ENCODE measurements around the gene GNAT1. TPM values are rescaled to one million over a fixed set of nuclear protein-coding genes. Genes with fewer than 3 reads are reported as not detected.
A peak's percentile ranks its signal among the peaks of the same experiment; 100 is the strongest.

The GNAT1 gene
- total RNA-seq, 1 experiment from 2014 or later: 0.13 TPM

DNA sequence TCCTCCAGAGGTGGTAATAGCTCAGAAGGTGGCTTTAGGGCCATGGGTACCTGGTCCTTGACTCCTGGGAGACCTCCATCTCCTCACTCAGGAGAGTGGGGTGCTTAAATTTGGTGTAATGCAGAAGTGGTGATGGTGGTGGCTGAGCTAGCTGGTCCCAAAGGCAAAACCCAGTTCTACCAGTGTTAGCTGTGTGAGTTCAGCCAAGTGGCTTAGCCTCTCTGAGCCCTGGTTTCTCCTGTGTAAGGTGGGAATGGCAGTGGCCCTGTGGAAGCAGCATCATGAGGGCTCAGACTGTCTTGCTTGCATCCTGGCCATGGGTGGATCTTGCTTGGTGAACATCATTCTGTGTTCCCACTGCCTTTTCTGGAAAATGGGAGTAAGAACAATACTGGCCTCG lies 26.9 kb upstream of the GNAT1 start (continued):
- TF ChIP-seq ETV6 (CRISPR knock-in tag; IDR thresholded peaks at IDR 0.05): no peak
- TF ChIP-seq, protein P1, sequence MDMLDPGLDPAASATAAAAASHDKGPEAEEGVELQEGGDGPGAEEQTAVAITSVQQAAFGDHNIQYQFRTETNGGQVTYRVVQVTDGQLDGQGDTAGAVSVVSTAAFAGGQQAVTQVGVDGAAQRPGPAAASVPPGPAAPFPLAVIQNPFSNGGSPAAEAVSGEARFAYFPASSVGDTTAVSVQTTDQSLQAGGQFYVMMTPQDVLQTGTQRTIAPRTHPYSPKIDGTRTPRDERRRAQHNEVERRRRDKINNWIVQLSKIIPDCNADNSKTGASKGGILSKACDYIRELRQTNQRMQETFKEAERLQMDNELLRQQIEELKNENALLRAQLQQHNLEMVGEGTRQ (CRISPR knock-in tag; IDR thresholded peaks at IDR 0.05): no peak
- TF ChIP-seq KAT7 (CRISPR knock-in tag; IDR thresholded peaks at IDR 0.05; ENCODE audit: borderline replicate concordance): no peak
- no peak for TF ChIP-seq OVOL2 (CRISPR knock-in tag; IDR thresholded peaks at IDR 0.05; ENCODE audit: borderline replicate concordance)
- no peak for TF ChIP-seq RELA (CRISPR knock-in tag; IDR thresholded peaks at IDR 0.05; ENCODE audit: borderline replicate concordance)
- no peak for TF ChIP-seq FOXK1 (CRISPR knock-in tag; IDR thresholded peaks at IDR 0.05)

DNA sequence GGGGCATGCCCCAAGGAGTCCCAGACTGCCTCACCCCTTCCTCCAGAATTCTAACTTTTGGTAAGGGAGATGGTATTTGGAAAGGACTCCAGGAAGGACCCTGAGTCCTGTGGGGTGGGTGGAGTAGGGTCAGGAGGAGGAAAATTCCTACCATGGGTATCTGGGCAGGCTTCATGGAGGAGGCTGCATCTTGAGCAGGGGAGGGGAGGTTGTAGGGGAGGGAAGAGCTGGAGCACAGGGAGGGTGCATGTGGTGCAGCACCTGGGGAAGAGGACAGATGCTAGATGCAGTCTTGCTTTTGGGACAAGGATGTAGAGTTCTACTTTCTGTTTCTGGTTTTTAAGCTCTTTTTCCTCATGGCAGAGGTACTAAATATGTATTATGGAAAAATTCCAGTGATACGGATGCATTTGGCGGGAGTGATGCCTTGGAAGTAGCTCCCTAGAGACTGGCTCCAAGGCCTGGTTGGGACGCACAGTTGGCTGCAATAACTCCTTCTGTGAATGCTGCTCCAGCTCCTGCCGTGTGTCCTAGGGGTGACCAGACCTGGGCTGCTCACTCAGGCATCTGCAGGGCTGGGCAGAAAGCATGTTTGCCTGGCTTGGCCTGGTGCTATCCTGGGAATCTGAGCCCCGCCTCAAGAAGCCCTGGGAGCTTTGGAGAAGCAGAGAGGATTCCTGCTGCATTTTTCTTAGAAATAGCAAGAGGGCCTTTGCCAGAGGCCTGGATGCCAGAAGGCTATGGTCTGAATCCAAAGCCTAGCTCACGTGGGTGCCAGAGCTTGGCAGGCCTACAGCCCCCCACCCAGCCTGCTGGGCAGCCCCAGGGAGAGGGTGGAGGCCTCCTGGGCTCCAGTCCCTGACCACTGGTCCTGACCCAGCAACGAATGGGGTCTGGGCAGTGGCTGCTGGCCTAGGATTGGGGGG lies 26.2 kb upstream of the GNAT1 start:
- H3K4me3 Mint-ChIP-seq: no peak overlapping the region
- H3K27ac Mint-ChIP-seq: peak overlapping the region; percentile 71
- POLR2A ChIA-PET: no interaction called here
- no peak for DNase-seq (ENCODE audit: low spot score)
- H3K4me1 Mint-ChIP-seq: peaks cover 48% of the 10 kb centered on the region
- CTCF ChIA-PET: interaction anchor here (0.6 to 2.6 kb wide), 19 partner anchors 9 to 102 kb away, joined by 3 to 14 read pairs (median 4); no protein-coding TSS in a partner anchor
- H3K36me3 Mint-ChIP-seq: peaks cover 14% of the 10 kb centered on the region
- peak; percentile 11 for ATAC-seq
- no peak for TF ChIP-seq MYBL2 (CRISPR knock-in tag; IDR thresholded peaks at IDR 0.05)
- TF ChIP-seq, protein P2, sequence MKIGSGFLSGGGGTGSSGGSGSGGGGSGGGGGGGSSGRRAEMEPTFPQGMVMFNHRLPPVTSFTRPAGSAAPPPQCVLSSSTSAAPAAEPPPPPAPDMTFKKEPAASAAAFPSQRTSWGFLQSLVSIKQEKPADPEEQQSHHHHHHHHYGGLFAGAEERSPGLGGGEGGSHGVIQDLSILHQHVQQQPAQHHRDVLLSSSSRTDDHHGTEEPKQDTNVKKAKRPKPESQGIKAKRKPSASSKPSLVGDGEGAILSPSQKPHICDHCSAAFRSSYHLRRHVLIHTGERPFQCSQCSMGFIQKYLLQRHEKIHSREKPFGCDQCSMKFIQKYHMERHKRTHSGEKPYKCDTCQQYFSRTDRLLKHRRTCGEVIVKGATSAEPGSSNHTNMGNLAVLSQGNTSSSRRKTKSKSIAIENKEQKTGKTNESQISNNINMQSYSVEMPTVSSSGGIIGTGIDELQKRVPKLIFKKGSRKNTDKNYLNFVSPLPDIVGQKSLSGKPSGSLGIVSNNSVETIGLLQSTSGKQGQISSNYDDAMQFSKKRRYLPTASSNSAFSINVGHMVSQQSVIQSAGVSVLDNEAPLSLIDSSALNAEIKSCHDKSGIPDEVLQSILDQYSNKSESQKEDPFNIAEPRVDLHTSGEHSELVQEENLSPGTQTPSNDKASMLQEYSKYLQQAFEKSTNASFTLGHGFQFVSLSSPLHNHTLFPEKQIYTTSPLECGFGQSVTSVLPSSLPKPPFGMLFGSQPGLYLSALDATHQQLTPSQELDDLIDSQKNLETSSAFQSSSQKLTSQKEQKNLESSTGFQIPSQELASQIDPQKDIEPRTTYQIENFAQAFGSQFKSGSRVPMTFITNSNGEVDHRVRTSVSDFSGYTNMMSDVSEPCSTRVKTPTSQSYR (CRISPR knock-in tag; IDR thresholded peaks at IDR 0.05): no peak
- no peak for TF ChIP-seq ZNF671 (CRISPR knock-in tag; IDR thresholded peaks at IDR 0.05)
- TF ChIP-seq OVOL2 (CRISPR knock-in tag; IDR thresholded peaks at IDR 0.05; ENCODE audit: borderline replicate concordance): no peak
- TF ChIP-seq TCF7 (CRISPR knock-in tag; IDR thresholded peaks at IDR 0.05; ENCODE audit: low read depth): no peak
- TF ChIP-seq ZNF263 (CRISPR knock-in tag; IDR thresholded peaks at IDR 0.05; ENCODE audit: low read depth): no peak
- no peak for TF ChIP-seq JAZF1 (CRISPR knock-in tag; IDR thresholded peaks at IDR 0.05)
- TF ChIP-seq ZNF396 (CRISPR knock-in tag; IDR thresholded peaks at IDR 0.05; ENCODE audit: borderline replicate concordance): no peak
- TF ChIP-seq CREB1 (CRISPR knock-in tag; IDR thresholded peaks at IDR 0.05): no peak
- no peak for TF ChIP-seq ESRRA (CRISPR knock-in tag; IDR thresholded peaks at IDR 0.05; ENCODE audit: borderline replicate concordance)
- TF ChIP-seq, protein P3, sequence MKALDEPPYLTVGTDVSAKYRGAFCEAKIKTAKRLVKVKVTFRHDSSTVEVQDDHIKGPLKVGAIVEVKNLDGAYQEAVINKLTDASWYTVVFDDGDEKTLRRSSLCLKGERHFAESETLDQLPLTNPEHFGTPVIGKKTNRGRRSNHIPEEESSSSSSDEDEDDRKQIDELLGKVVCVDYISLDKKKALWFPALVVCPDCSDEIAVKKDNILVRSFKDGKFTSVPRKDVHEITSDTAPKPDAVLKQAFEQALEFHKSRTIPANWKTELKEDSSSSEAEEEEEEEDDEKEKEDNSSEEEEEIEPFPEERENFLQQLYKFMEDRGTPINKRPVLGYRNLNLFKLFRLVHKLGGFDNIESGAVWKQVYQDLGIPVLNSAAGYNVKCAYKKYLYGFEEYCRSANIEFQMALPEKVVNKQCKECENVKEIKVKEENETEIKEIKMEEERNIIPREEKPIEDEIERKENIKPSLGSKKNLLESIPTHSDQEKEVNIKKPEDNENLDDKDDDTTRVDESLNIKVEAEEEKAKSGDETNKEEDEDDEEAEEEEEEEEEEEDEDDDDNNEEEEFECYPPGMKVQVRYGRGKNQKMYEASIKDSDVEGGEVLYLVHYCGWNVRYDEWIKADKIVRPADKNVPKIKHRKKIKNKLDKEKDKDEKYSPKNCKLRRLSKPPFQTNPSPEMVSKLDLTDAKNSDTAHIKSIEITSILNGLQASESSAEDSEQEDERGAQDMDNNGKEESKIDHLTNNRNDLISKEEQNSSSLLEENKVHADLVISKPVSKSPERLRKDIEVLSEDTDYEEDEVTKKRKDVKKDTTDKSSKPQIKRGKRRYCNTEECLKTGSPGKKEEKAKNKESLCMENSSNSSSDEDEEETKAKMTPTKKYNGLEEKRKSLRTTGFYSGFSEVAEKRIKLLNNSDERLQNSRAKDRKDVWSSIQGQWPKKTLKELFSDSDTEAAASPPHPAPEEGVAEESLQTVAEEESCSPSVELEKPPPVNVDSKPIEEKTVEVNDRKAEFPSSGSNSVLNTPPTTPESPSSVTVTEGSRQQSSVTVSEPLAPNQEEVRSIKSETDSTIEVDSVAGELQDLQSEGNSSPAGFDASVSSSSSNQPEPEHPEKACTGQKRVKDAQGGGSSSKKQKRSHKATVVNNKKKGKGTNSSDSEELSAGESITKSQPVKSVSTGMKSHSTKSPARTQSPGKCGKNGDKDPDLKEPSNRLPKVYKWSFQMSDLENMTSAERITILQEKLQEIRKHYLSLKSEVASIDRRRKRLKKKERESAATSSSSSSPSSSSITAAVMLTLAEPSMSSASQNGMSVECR (CRISPR knock-in tag; IDR thresholded peaks at IDR 0.05; ENCODE audit: borderline replicate concordance): no peak
- no peak for TF ChIP-seq NFE2L1 (CRISPR knock-in tag; IDR thresholded peaks at IDR 0.05)
- no peak for TF ChIP-seq KAT7 (CRISPR knock-in tag; IDR thresholded peaks at IDR 0.05; ENCODE audit: borderline replicate concordance)
- no peak for TF ChIP-seq GABPB1 (CRISPR knock-in tag; IDR thresholded peaks at IDR 0.05)
- TF ChIP-seq, protein P4, sequence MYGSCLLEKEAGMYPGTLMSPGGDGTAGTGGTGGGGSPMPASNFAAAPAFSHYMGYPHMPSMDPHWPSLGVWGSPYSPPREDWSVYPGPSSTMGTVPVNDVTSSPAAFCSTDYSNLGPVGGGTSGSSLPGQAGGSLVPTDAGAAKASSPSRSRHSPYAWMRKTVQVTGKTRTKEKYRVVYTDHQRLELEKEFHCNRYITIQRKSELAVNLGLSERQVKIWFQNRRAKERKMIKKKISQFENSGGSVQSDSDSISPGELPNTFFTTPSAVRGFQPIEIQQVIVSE (CRISPR knock-in tag; IDR thresholded peaks at IDR 0.05; ENCODE audit: borderline replicate concordance): no peak
- TF ChIP-seq RELA (CRISPR knock-in tag; IDR thresholded peaks at IDR 0.05; ENCODE audit: borderline replicate concordance): no peak
- TF ChIP-seq, protein P5, sequence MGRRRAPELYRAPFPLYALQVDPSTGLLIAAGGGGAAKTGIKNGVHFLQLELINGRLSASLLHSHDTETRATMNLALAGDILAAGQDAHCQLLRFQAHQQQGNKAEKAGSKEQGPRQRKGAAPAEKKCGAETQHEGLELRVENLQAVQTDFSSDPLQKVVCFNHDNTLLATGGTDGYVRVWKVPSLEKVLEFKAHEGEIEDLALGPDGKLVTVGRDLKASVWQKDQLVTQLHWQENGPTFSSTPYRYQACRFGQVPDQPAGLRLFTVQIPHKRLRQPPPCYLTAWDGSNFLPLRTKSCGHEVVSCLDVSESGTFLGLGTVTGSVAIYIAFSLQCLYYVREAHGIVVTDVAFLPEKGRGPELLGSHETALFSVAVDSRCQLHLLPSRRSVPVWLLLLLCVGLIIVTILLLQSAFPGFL (CRISPR knock-in tag; IDR thresholded peaks at IDR 0.05; ENCODE audit: borderline replicate concordance): no peak
- TF ChIP-seq, protein P6, sequence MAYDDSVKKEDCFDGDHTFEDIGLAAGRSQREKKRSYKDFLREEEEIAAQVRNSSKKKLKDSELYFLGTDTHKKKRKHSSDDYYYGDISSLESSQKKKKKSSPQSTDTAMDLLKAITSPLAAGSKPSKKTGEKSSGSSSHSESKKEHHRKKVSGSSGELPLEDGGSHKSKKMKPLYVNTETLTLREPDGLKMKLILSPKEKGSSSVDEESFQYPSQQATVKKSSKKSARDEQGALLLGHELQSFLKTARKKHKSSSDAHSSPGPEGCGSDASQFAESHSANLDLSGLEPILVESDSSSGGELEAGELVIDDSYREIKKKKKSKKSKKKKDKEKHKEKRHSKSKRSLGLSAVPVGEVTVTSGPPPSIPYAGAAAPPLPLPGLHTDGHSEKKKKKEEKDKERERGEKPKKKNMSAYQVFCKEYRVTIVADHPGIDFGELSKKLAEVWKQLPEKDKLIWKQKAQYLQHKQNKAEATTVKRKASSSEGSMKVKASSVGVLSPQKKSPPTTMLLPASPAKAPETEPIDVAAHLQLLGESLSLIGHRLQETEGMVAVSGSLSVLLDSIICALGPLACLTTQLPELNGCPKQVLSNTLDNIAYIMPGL (CRISPR knock-in tag; IDR thresholded peaks at IDR 0.05): no peak
- TF ChIP-seq SMAD3 (CRISPR knock-in tag; IDR thresholded peaks at IDR 0.05; ENCODE audit: borderline replicate concordance): no peak
- no peaks in the 10 kb centered on the region for H3K27me3 Mint-ChIP-seq (ENCODE audit: low read depth)
- H3K9me3 Mint-ChIP-seq: no peaks in the 10 kb centered on the region
